ENCODE data around the gene SCD5. TPM values are rescaled to one million over a fixed set of nuclear protein-coding genes. Genes with fewer than 3 reads are reported as not detected.

SCD5 gene
- total and polyA plus RNA-seq, 2 of the 4 experiments (the other 2 are of a cell fraction), result 12.4 to 13.5 TPM

- H2BK20ac ChIP-seq (ENCODE audit: low read depth, low read length), result no peak overlapping the region
These were observed 116.8 kb downstream of the SCD5 start for GRCh38 chr4:82681754-82682153.

More at GRCh38 chr4:82681754-82682153, 116.8 kb downstream of the SCD5 start:
- ATAC-seq (ENCODE audit: low read depth), result no peak
- H3K18ac ChIP-seq (ENCODE audit: low read depth, low read length), result no peak overlapping the region
- no peak overlapping the region for H2AFZ ChIP-seq (replicated peaks; ENCODE audit: low read length, poor library complexity)
- H3K27ac ChIP-seq (ENCODE audit: insufficient read depth, low read length), result no peak overlapping the region
- in situ Hi-C loops (cut with MboI; ENCODE audit: low sequenced_read_pairs), result no loop called here
- H3K4me1 ChIP-seq (ENCODE audit: control insufficient read depth, insufficient read depth, low read length), result no peaks in the 10 kb centered on the region
- H3K9ac ChIP-seq (ENCODE audit: low read depth, low read length), result no peak overlapping the region
- POLR2A ChIA-PET (ENCODE audit: unreplicated experiment), result no interaction called here
- CTCF ChIA-PET, result no interaction called here
- no peak for DNase-seq
- no peaks in the 10 kb centered on the region; the same call in 1 of the 2 replicates for H3K9me1 ChIP-seq (ENCODE audit: insufficient read depth, low read length)
- H3K36me3 ChIP-seq (ENCODE audit: control insufficient read depth, insufficient read depth, low read length), result peaks cover 3% of the 10 kb centered on the region; the same call in 1 of the 2 replicates
- no peak overlapping the region for H2BK120ac ChIP-seq (ENCODE audit: low read depth, low read length)
- no peak overlapping the region for H2AK9ac ChIP-seq (replicated peaks; ENCODE audit: low read depth, low read length, poor library complexity)
- H2BK5ac ChIP-seq (ENCODE audit: low read depth, low read length, poor library complexity, severe bottlenecking), result no peak overlapping the region
- dilution Hi-C loops (cut with HindIII; ENCODE audit: low sequenced_read_pairs, unreplicated experiment), result no loop called here
- 0 out of 2 replicates have a peak overlapping the region, but pooled peaks have one; percentile 21 for H3K14ac ChIP-seq (replicated peaks; ENCODE audit: low read depth, low read length)
- H4K91ac ChIP-seq (ENCODE audit: insufficient read depth, low read depth, low read length), result no peak overlapping the region
- no peaks in the 10 kb centered on the region for H3K9me3 ChIP-seq (ENCODE audit: control insufficient read depth, insufficient read depth, low read length)
- H4K5ac ChIP-seq (ENCODE audit: low read depth, low read length), result no peak overlapping the region
- intact Hi-C loops (cut with micrococcal nuclease), result no loop called here
- no peak overlapping the region for H2AK5ac ChIP-seq (ENCODE audit: low read depth, low read length)
- H4K8ac ChIP-seq (ENCODE audit: low read depth in 2 of 2, low read length in 2 of 2), result no peak overlapping the region
- no peak overlapping the region for H3K4me2 ChIP-seq (ENCODE audit: low read depth, low read length)
- H4K20me1 ChIP-seq (ENCODE audit: insufficient read depth, low read length), result no peaks in the 10 kb centered on the region
- H3K23ac ChIP-seq (ENCODE audit: low read depth, low read length), result no peak overlapping the region
- BruUV-seq (replicated peaks), result no TSS peak
- whole genome bisulfite sequencing, 2 experiments (ENCODE audit: extremely low coverage in 2 of 2, insufficient read length in 1 of 2), result no CpG with 5 or more reads among the region's 1 CpG
- no peak overlapping the region for H2BK15ac ChIP-seq (ENCODE audit: low read depth, low read length)
- H3K56ac ChIP-seq (ENCODE audit: extremely low read depth, insufficient read depth, low read length), result no peak overlapping the region
- H3K79me1 ChIP-seq (ENCODE audit: low read depth in 1 of 2, low read length in 2 of 2), result no peaks in the 10 kb centered on the region
- no peak for TF ChIP-seq FOS (IDR thresholded peaks at IDR 0.05; ENCODE audit: low read depth, low read length)
- TF ChIP-seq CHD1 (IDR thresholded peaks at IDR 0.05; ENCODE audit: low read depth, low read length), result no peak
- TF ChIP-seq MAZ (IDR thresholded peaks at IDR 0.05; ENCODE audit: borderline replicate concordance, low read depth, low read length), result no peak
- TF ChIP-seq POLR2A (IDR thresholded peaks at IDR 0.05; ENCODE audit: low read depth, low read length), result no peak
- no peak for TF ChIP-seq BHLHE40 (IDR thresholded peaks at IDR 0.05; ENCODE audit: low read depth, low read length)
- TF ChIP-seq USF2 (IDR thresholded peaks at IDR 0.05; ENCODE audit: low read depth, low read length), result no peak
- TF ChIP-seq ELK1 (IDR thresholded peaks at IDR 0.05; ENCODE audit: borderline replicate concordance, low read depth, low read length), result no peak
- no peak for TF ChIP-seq NFE2L2 (IDR thresholded peaks at IDR 0.05; ENCODE audit: low read depth, low read length)
- TF ChIP-seq SMC3 (IDR thresholded peaks at IDR 0.05; ENCODE audit: low read depth, low read length), result no peak
- H3K4ac ChIP-seq (ENCODE audit: low read depth, low read length), result no peak overlapping the region
- H3K27me3 ChIP-seq (ENCODE audit: control insufficient read depth, insufficient read depth, low read length), result no peaks in the 10 kb centered on the region
- H3K4me3 ChIP-seq (ENCODE audit: insufficient read depth, low read depth, low read length), result no peak overlapping the region

Data from IMR-90 (cell line).